Breast epithelium (tissue), 3 donors: ENCODE measurements around the gene TMEM18.
A peak's percentile ranks its signal among the peaks of the same experiment; 100 is the strongest.

Source experiments
- CTCF ChIP-seq, 3 donors: fragments of 450-650 bp; IDR thresholded peaks; one replicate each; pipeline ENCODE4 v1.5.1; 2016 to 2017; ENCODE audit warnings: antibody characterized with exemption in 3 of 3, mild to moderate bottlenecking in 3 of 3, moderate library complexity in 3 of 3
- POLR2A ChIP-seq: fragments of 450-650 bp; IDR thresholded peaks from one replicate; pipeline ENCODE4 v1.6.1; 2016; ENCODE audit warnings: antibody characterized with exemption, mild to moderate bottlenecking, moderate library complexity
- POLR2AphosphoS5 ChIP-seq, 3 donors: sonication (generic); formaldehyde crosslinking; IDR thresholded peaks; one replicate each; pipeline ENCODE4 v1.6.1; 2017; ENCODE audit warnings: antibody characterized with exemption in 3 of 3

DNA sequence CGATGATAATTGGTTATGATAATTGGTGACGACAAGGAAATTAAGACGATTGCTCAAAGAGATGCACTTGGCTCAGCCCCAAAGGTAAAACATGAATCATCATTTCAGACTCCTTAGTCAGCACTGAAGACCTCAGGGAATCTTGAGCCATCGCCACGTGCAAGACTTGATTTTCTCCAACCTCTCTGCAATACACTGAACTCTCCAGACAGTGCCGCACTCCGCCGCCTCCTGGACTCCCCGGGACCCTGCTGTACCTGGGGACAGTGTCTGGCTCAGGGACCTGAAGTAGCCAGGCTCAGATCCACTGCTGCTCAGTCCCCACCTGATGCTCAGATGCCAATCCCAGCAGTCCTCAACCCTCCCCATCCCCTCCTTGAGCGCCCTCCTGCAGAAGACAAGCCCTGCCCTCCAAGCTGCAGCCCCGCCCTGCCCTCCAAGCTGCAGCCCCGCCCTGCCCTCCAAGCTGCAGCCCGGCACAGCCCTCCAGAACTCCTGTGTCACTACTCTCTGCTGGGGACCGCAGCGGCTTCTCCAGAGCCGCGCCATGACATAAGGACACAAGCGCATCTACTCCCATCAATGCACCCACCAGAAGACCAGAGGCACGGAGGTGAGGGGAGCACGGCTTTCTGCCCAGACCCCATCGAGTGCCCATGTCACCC, 1.1 kb downstream of the TMEM18 start:
- TF ChIP-seq CTCF (IDR thresholded peaks at IDR 0.05) (peak in 1 of 3 donors; percentile 24), POLR2A (no peak), POLR2AphosphoS5 (IDR thresholded peaks at IDR 0.05) (no peak)
